ENCODE measurements around the gene EHD3.

DNA sequence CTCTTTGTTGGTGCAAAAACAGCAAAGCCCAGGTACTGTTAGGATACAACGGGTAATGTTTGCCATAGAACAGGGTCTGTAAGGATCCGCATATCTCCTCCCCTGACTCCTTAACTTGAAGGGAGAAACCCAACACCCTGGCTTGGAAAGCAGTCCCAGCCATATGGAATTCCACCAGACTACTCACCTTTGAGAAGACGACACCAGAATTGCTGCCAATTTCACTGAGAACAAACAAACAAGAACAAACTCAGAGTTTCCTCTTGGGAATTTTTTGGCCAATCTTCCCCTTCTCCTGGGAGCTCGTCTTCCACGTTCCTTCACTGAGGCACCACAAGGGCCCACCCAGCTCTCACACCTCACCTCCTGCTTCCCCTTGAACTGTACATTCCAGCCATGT, 45.8 kb upstream of the EHD3 start:
- no peak for TF ChIP-seq CTCF (conservative IDR thresholded peaks at IDR 0.05; ENCODE audit: low read length)
- no peak for TF ChIP-seq EZH2phosphoT487 (IDR thresholded peaks at IDR 0.05; ENCODE audit: borderline replicate concordance)

Measured in Loucy (cell line).